ENCODE data around the gene LRRC14B. TPM values are rescaled to one million over a fixed set of nuclear protein-coding genes. Genes with fewer than 3 reads are reported as not detected.
"Not testable (repeated sequence)": the region's sequence is repeated elsewhere in the genome, so short reads cannot be mapped to it uniquely, and the experiment has no call there.

Gene LRRC14B
- total and polyA plus RNA-seq, 9 donors, result 17.2 to 40.9 (median 27.4) TPM

DNA sequence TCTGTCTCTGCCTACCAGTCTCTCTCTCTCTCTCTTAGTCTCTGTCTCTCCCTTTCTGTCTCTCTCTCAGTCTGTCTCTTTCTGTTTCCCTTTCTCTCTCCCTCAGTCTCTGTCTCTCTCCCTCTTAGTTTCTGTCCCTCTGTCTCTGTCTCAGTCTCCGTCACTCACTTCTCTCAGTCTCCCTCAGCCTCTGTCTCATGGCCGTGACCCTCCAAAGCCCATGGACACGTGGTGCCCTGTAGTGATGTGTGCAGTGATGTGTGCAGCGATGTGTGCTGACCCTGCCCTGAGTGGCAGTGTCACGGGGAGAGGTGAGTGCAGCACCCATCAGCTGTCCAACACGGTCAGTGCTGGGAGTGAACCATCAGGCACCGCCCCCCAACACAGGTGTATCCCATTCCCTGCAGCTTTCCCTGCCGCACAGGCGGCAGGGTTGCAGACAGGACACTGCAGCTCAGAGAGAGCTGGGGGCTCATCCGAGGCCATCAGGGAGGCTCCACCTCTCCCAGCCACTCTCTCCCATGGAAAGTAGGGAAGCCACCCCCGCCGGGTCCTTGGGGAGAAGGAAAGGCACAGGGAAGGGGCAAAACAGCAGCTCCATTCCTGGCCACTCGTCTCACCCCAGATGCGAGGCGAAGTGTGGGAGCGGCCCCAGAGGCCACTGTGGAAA lies 794 bp upstream of the LRRC14B start:
- H3K4me1 ChIP-seq (ENCODE audit: control insufficient read depth, insufficient read depth, low read length), result peaks cover 54% of the 10 kb centered on the region
- H3K4me3 ChIP-seq (ENCODE audit: low read length), result peak overlapping the region; percentile 17
- DNase-seq, result no peak
- peaks cover 2% of the 10 kb centered on the region for H3K36me3 ChIP-seq (ENCODE audit: control insufficient read depth, insufficient read depth, low read length)
- WGBS (ENCODE audit: insufficient coverage), result 56% methylated on average over 8 of the region's 16 CpGs
- H3K27ac ChIP-seq (ENCODE audit: low read length), result peak overlapping the region; percentile 92
- H3K27me3 ChIP-seq (ENCODE audit: control insufficient read depth, insufficient read depth, low read length), result peaks cover 9% of the 10 kb centered on the region
- no peaks in the 10 kb centered on the region for H3K9me3 ChIP-seq (replicated peaks; ENCODE audit: control insufficient read depth, low read depth, low read length)

DNA sequence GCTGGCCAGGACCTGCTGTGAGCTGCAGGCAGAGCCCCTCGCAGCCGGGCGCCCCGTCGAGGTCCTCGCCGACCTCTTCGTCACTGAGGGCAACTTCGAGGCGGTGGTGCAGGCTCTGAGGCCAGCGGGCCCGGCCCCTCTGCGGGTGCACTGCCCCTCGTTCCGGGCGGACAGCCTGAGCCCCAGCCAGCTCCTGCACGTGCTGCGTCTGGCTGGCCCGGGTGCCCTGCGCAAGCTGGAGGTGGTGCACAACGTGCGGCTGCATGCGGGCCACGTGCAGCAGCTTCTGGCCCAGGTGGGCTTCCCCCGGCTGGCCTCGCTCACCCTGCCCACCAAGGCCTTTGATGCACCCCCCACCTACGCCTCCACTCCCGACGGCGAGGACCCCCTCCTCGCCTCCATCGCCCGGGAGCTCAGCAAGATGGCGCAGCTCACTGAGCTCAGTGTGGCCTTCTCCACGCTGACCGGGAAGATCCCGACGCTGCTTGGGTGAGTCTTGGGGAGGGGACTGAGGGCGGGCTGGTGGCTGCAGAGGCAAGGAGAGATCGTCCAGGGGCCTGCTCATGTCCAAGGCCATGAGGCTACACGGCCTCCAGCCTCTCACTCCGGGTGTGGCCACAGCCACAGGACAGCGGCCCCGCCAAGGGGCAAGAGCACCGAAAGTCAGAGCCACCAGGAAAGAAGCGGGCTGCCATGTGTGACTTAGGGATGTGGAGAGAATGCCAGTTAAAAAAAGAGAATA lies 825 bp downstream of the LRRC14B start:
- peak overlapping the region; percentile 51 for H3K27ac ChIP-seq (ENCODE audit: low read length)
- no peaks in the 10 kb centered on the region for H3K9me3 ChIP-seq (replicated peaks; ENCODE audit: control insufficient read depth, low read depth, low read length)
- WGBS (ENCODE audit: insufficient coverage), result 77% methylated on average over 46 of the region's 46 CpGs
- peaks cover 9% of the 10 kb centered on the region for H3K27me3 ChIP-seq (ENCODE audit: control insufficient read depth, insufficient read depth, low read length)
- peaks cover 38% of the 10 kb centered on the region for H3K4me1 ChIP-seq (ENCODE audit: control insufficient read depth, insufficient read depth, low read length)
- peak overlapping the region; percentile 47 for H3K4me3 ChIP-seq (ENCODE audit: low read length)
- peaks cover 5% of the 10 kb centered on the region for H3K36me3 ChIP-seq (ENCODE audit: control insufficient read depth, insufficient read depth, low read length)
- no peak for DNase-seq

DNA sequence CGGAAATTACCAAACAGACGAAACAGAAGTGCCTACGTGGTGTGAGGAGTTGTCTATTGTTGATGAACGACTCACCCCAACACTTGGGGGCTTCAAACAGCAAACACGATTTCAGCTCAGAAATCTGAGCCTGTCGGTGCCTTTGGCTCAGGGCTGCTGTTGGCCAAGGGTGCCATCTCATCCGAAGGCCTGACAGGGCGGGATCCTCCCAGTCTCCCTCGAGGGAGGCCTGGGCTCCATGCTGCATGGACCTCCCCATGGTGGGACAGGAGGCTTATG lies 1.3 kb downstream of the LRRC14B start:
- Histone ChIP-seq H3K27me3 (ENCODE audit: control insufficient read depth, insufficient read depth, low read length) (peaks cover 9% of the 10 kb centered on the region), H3K9me3 (replicated peaks; ENCODE audit: control insufficient read depth, low read depth, low read length) (no peaks in the 10 kb centered on the region), H3K4me3 (ENCODE audit: low read length) (peak overlapping the region; percentile 47), H3K36me3 (ENCODE audit: control insufficient read depth, insufficient read depth, low read length) (peaks cover 5% of the 10 kb centered on the region), H3K4me1 (ENCODE audit: control insufficient read depth, insufficient read depth, low read length) (peaks cover 38% of the 10 kb centered on the region), H3K27ac (ENCODE audit: low read length) (peak overlapping the region; percentile 51)
- no peak for DNase-seq
- 82% methylated on average over 6 of the region's 9 CpGs for WGBS (ENCODE audit: insufficient coverage)

GRCh38 chr5:192970-193831 lies 1.9 kb downstream of the LRRC14B start:
- Histone ChIP-seq H3K4me3 (ENCODE audit: low read length) (peak overlapping the region; percentile 47), H3K9me3 (replicated peaks; ENCODE audit: control insufficient read depth, low read depth, low read length) (no peaks in the 10 kb centered on the region), H3K4me1 (ENCODE audit: control insufficient read depth, insufficient read depth, low read length) (peaks cover 33% of the 10 kb centered on the region), H3K27ac (ENCODE audit: low read length) (peak overlapping the region; percentile 51), H3K36me3 (ENCODE audit: control insufficient read depth, insufficient read depth, low read length) (peaks cover 5% of the 10 kb centered on the region), H3K27me3 (ENCODE audit: control insufficient read depth, insufficient read depth, low read length) (peaks cover 9% of the 10 kb centered on the region)
- 89% methylated on average over 16 of the region's 17 CpGs for WGBS (ENCODE audit: insufficient coverage)
- no peak for DNase-seq

GRCh38 chr5:194102-194501 lies 2.8 kb downstream of the LRRC14B start:
- Histone ChIP-seq H3K4me1 (ENCODE audit: control insufficient read depth, insufficient read depth, low read length) (peaks cover 24% of the 10 kb centered on the region), H3K9me3 (replicated peaks; ENCODE audit: control insufficient read depth, low read depth, low read length) (no peaks in the 10 kb centered on the region), H3K27ac (ENCODE audit: low read length) (no peak overlapping the region), H3K4me3 (ENCODE audit: low read length) (peak overlapping the region; percentile 47), H3K36me3 (ENCODE audit: control insufficient read depth, insufficient read depth, low read length) (peaks cover 5% of the 10 kb centered on the region), H3K27me3 (ENCODE audit: control insufficient read depth, insufficient read depth, low read length) (peaks cover 7% of the 10 kb centered on the region)
- no peak for DNase-seq
- 78% methylated on average over 9 of the region's 15 CpGs for WGBS (ENCODE audit: insufficient coverage)

- Histone ChIP-seq H3K36me3 (ENCODE audit: control insufficient read depth, insufficient read depth, low read length) (peaks cover 5% of the 10 kb centered on the region), H3K27me3 (ENCODE audit: control insufficient read depth, insufficient read depth, low read length) (peaks cover 7% of the 10 kb centered on the region), H3K4me3 (ENCODE audit: low read length) (no peak overlapping the region), H3K9me3 (replicated peaks; ENCODE audit: control insufficient read depth, low read depth, low read length) (no peaks in the 10 kb centered on the region), H3K27ac (ENCODE audit: low read length) (no peak overlapping the region), H3K4me1 (ENCODE audit: control insufficient read depth, insufficient read depth, low read length) (peaks cover 18% of the 10 kb centered on the region)
- no peak for DNase-seq
- WGBS (ENCODE audit: insufficient coverage), result 92% methylated on average over 35 of the region's 36 CpGs
These were observed 3.4 kb downstream of the LRRC14B start for GRCh38 chr5:194603-195209.

DNA sequence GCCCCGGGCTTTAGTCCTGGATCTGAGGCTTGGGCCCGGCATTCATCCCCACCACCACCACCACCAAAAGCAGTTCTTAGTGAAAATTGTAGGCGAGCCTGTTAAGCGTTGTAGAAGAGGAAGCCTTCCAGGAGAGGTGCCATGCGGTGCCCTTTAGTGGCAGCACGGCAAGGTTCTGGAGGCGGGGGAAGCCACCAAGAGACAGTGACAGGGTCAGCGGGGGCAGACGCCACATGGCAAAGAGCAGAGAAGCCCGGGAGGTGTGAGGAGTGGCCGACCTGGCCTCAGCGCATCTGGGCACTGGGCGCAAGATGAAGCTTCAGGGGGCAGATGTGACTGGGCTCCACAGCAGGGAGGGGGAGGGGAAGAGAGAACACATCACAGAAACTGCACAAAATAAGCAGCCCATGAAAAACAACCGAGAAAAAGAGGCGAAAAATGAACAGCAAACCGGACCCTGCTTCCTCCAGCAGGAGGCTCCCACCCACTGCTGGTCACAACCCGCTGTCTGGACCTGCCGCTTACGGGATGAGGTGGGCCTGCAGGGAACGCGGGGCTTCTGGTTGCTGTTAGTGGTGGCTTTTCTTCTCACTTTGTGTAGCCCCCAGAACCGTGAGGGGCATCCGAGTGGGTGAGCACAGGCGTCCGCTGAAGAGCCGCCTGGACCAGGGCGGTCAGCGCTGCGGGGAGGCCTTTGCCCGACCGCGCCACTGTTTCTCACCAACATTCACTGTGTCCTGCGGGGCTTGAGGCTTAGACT lies 4.3 kb downstream of the LRRC14B start:
- Histone ChIP-seq H3K4me1 (ENCODE audit: control insufficient read depth, insufficient read depth, low read length) (peaks cover 11% of the 10 kb centered on the region), H3K36me3 (ENCODE audit: control insufficient read depth, insufficient read depth, low read length) (peaks cover 5% of the 10 kb centered on the region), H3K27me3 (ENCODE audit: control insufficient read depth, insufficient read depth, low read length) (peaks cover 7% of the 10 kb centered on the region), H3K27ac (ENCODE audit: low read length) (no peak overlapping the region), H3K9me3 (replicated peaks; ENCODE audit: control insufficient read depth, low read depth, low read length) (no peaks in the 10 kb centered on the region), H3K4me3 (ENCODE audit: low read length) (no peak overlapping the region)
- WGBS (ENCODE audit: insufficient coverage), result 72% methylated on average over 24 of the region's 33 CpGs
- DNase-seq, result no peak

DNA sequence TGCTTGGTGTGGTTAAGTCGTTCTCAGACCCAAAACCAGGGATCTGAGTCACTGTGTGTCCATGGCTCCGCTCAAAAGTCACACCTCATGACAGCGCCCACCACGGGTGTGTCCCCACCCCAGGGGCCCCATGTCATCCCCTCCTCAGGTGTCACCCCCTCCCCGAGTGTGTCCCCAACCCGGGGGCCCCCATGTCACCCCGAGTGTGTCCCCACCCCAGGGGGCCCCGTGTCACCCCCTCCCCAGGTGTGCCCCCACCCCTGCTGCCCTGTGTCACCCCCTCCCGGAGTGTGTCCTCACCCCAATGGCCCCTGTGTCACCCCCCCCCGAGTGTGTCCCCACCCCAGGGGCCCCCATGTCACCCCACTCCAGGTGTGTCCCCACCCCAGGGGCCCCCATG lies 5.1 kb downstream of the LRRC14B start:
- H3K4me3 ChIP-seq (ENCODE audit: low read length), result no peak overlapping the region
- peaks cover 9% of the 10 kb centered on the region for H3K4me1 ChIP-seq (ENCODE audit: control insufficient read depth, insufficient read depth, low read length)
- no peak overlapping the region for H3K27ac ChIP-seq (ENCODE audit: low read length)

GRCh38 chr5:197031-197430 lies 5.7 kb downstream of the LRRC14B start:
- 49% methylated on average over 13 of the region's 18 CpGs for WGBS (ENCODE audit: insufficient coverage)
- not testable (repeated sequence) for H3K4me1 ChIP-seq (ENCODE audit: control insufficient read depth, insufficient read depth, low read length); DNase-seq; H3K36me3 ChIP-seq (ENCODE audit: control insufficient read depth, insufficient read depth, low read length); H3K27ac ChIP-seq (ENCODE audit: low read length); H3K4me3 ChIP-seq (ENCODE audit: low read length); H3K27me3 ChIP-seq (ENCODE audit: control insufficient read depth, insufficient read depth, low read length); H3K9me3 ChIP-seq (replicated peaks; ENCODE audit: control insufficient read depth, low read depth, low read length)

More for the DNA sequence above, 5.1 kb downstream of the LRRC14B start:
- Histone ChIP-seq H3K36me3 (ENCODE audit: control insufficient read depth, insufficient read depth, low read length) (peaks cover 5% of the 10 kb centered on the region), H3K9me3 (replicated peaks; ENCODE audit: control insufficient read depth, low read depth, low read length) (no peaks in the 10 kb centered on the region), H3K27me3 (ENCODE audit: control insufficient read depth, insufficient read depth, low read length) (peaks cover 1% of the 10 kb centered on the region)
- 81% methylated on average over 4 of the region's 10 CpGs for WGBS (ENCODE audit: insufficient coverage)
- DNase-seq, result no peak
